SK-N-SH (cell line): ENCODE data around the gene HES6. TPM values are rescaled to one million over a fixed set of nuclear protein-coding genes. Genes with fewer than 3 reads are reported as not detected.

Experiments used
- CTCF ChIA-PET: fragments of 300-600, 350-600 bp; formaldehyde crosslinking; extraction: SDS; loops from one replicate; lab custom pipeline; 2021; lab: Yijun Ruan, JAX
- POLR2A ChIA-PET: fragments of 350-600 bp; sonication (Branson Sonifier 250); formaldehyde crosslinking; extraction: SDS; loops from one replicate; lab custom pipeline; 2020; ENCODE audit warnings: antibody characterized with exemption, inconsistent platforms; lab: Yijun Ruan, JAX
- DNase-seq: peaks from one replicate; pipeline ENCODE4 v3.0.0; 2012
- H2AFZ ChIP-seq: fragments of 200-600 bp; sonication (generic); 2 replicates; pipeline ENCODE4 v1.8.1; 2016; ENCODE audit warnings: antibody characterized with exemption, mild to moderate bottlenecking, low read depth
- H3F3A ChIP-seq: fragments of 200-600 bp; sonication (generic); replicated peaks from 2 replicates; pipeline ENCODE3; 2016; ENCODE audit warnings: antibody characterized with exemption, mild to moderate bottlenecking; ENCODE audit not compliant: insufficient read depth
- H3K27ac ChIP-seq, 2 experiments: fragments of 200-500 bp in 1 of 2; fragments of 200-600 bp in 1 of 2; sonication (Bioruptor generic) in 1 of 2; sonication (generic), shearing (Covaris generic) in 1 of 2; 2 replicates each; pipeline versions ENCODE4 v1.5.1 to v1.6.1; 2014 to 2016; ENCODE audit warnings: low read depth in 2 of 2, inconsistent platforms in 1 of 2, low read length in 1 of 2, mild to moderate bottlenecking in 1 of 2, mixed read lengths in 1 of 2
- H3K27me3 ChIP-seq: fragments of 200-600 bp; sonication (generic), shearing (Covaris generic); 2 replicates; pipeline ENCODE4 v1.6.1; 2016; ENCODE audit warnings: mixed run types; ENCODE audit not compliant: insufficient read depth
- H3K36me3 ChIP-seq, 2 experiments: fragments of 200-500 bp in 1 of 2; fragments of 200-600 bp in 1 of 2; sonication (Bioruptor generic) in 1 of 2; sonication (generic) in 1 of 2; replicated peaks in 1 of 2; 2 replicates each; pipeline versions ENCODE3 to v1.5.1; 2014 to 2016; ENCODE audit warnings: low read length in 1 of 2, mild to moderate bottlenecking in 1 of 2; ENCODE audit not compliant: insufficient read depth in 2 of 2, control insufficient read depth in 1 of 2
- H3K4me1 ChIP-seq, 2 experiments: fragments of 200-500 bp in 1 of 2; fragments of 200-600 bp in 1 of 2; sonication (Bioruptor generic) in 1 of 2; sonication (generic), shearing (Covaris generic) in 1 of 2; 2 replicates each; pipeline versions ENCODE4 v1.5.1 to v1.6.1; 2014 to 2016; ENCODE audit warnings: low read depth in 1 of 2, low read length in 1 of 2, mixed run types in 1 of 2; ENCODE audit not compliant: insufficient read depth in 2 of 2, control insufficient read depth in 1 of 2
- H3K4me2 ChIP-seq: fragments of 200-600 bp; sonication (generic), shearing (Covaris generic); 2 replicates; pipeline ENCODE4 v1.6.1; 2017; ENCODE audit warnings: mixed run types
- H3K4me3 ChIP-seq, 2 experiments: fragments of 200-500 bp in 1 of 2; fragments of 200-600 bp in 1 of 2; sonication (Bioruptor generic) in 1 of 2; sonication (generic), shearing (Covaris generic) in 1 of 2; 2 replicates each; pipeline versions ENCODE4 v1.5.1 to v1.8.1; 2014 to 2016; ENCODE audit warnings: low read depth in 2 of 2, inconsistent platforms in 1 of 2, low read length in 1 of 2, mild to moderate bottlenecking in 1 of 2, mixed read lengths in 1 of 2, moderate library complexity in 1 of 2
- H3K79me2 ChIP-seq: fragments of 200-600 bp; sonication (generic); 2 replicates; pipeline ENCODE4 v1.8.1; 2017; ENCODE audit warnings: mild to moderate bottlenecking; ENCODE audit not compliant: insufficient read depth
- H3K9ac ChIP-seq: fragments of 200-600 bp; sonication (generic); 2 replicates; pipeline ENCODE4 v1.6.1; 2017; ENCODE audit warnings: mixed run types
- H3K9me2 ChIP-seq: fragments of 200-600 bp; sonication (generic); 2 replicates; pipeline ENCODE4 v1.6.1; 2017; ENCODE audit warnings: mixed run types
- H3K9me3 ChIP-seq: fragments of 200-600 bp; sonication (generic); 2 replicates; pipeline ENCODE4 v1.6.1; 2017; ENCODE audit warnings: mixed run types, mild to moderate bottlenecking, moderate library complexity
- H4K20me1 ChIP-seq: fragments of 200-600 bp; sonication (generic); 2 replicates; pipeline ENCODE4 v1.6.1; 2017; ENCODE audit warnings: mild to moderate bottlenecking, mixed run types; ENCODE audit not compliant: insufficient read depth
- CHD2 ChIP-seq: fragments of 150-350 bp; IDR thresholded peaks from 2 replicates; pipeline ENCODE4 v1.6.1; 2018; ENCODE audit warnings: low read length; ENCODE audit not compliant: partially characterized antibody
- CTCF ChIP-seq: fragments of 200-600 bp; sonication (generic); IDR thresholded peaks from 2 replicates; pipeline ENCODE4 v1.6.1; 2017; ENCODE audit warnings: antibody characterized with exemption, mild to moderate bottlenecking, moderate library complexity
- EP300 ChIP-seq, 2 experiments: IDR thresholded peaks; 2 replicates each; pipeline versions ENCODE4 v1.4.0 to v1.6.1; 2012; ENCODE audit warnings: borderline replicate concordance in 1 of 2, low read depth in 1 of 2, low read length in 1 of 2
- EZH2phosphoT487 ChIP-seq: fragments of 200-600 bp; sonication (generic); IDR thresholded peaks from 2 replicates; pipeline ENCODE4 v1.6.1; 2017; ENCODE audit warnings: low read depth, mixed run types, mild to moderate bottlenecking, antibody characterized with exemption, moderate library complexity, borderline replicate concordance
- FOXM1 ChIP-seq: IDR thresholded peaks from 2 replicates; pipeline ENCODE4 v1.4.0; 2012; ENCODE audit warnings: low read depth, mild to moderate bottlenecking
- GATA2 ChIP-seq: sonication (generic); formaldehyde crosslinking; IDR thresholded peaks from 2 replicates; pipeline ENCODE4 v1.5.0; 2020; ENCODE audit warnings: mild to moderate bottlenecking, missing genetic modification reagents
- IRF3 ChIP-seq: fragments of 150-350 bp; IDR thresholded peaks from 2 replicates; pipeline ENCODE4 v1.6.1; 2016; ENCODE audit warnings: mild to moderate bottlenecking, low read depth, low read length
- JUND ChIP-seq: IDR thresholded peaks from 2 replicates; pipeline ENCODE4 v1.4.0; 2012
- MAX ChIP-seq: IDR thresholded peaks from 2 replicates; pipeline ENCODE4 v1.4.0; 2012; ENCODE audit warnings: low read depth
- NFIC ChIP-seq: IDR thresholded peaks from 2 replicates; pipeline ENCODE4 v1.4.0; 2012; ENCODE audit warnings: borderline replicate concordance
- RAD21 ChIP-seq: IDR thresholded peaks from 2 replicates; pipeline ENCODE4 v1.6.1; 2012; ENCODE audit warnings: mild to moderate bottlenecking, low read length
- RCOR1 ChIP-seq: fragments of 150-350 bp; IDR thresholded peaks from 2 replicates; pipeline ENCODE4 v1.6.1; 2017; ENCODE audit warnings: antibody characterized with exemption, low read length
- SMC3 ChIP-seq: IDR thresholded peaks from 2 replicates; pipeline ENCODE4 v1.6.1; 2012; ENCODE audit warnings: low read depth, low read length, improper control_type of control experiment
- TAF1 ChIP-seq: IDR thresholded peaks from 2 replicates; pipeline ENCODE4 v1.6.1; 2012; ENCODE audit warnings: low read depth, mild to moderate bottlenecking, low read length, moderate library complexity, borderline replicate concordance
- TCF12 ChIP-seq: IDR thresholded peaks from 2 replicates; pipeline ENCODE4 v1.4.0; 2012
- TEAD4 ChIP-seq: IDR thresholded peaks from 2 replicates; pipeline ENCODE4 v1.4.0; 2012; ENCODE audit warnings: mild to moderate bottlenecking, borderline replicate concordance; ENCODE audit not compliant: insufficient read depth
- WGBS: methylation state at CpG from one replicate; pipeline ENCODE4 v1.1.6; 2017; ENCODE audit warnings: low lambda C conversion rate; 5-methylcytosine and 5-hydroxymethylcytosine counted together
- polyA plus RNA-seq, 3 experiments: library from polyadenylated mRNA; depleted of rRNA; stranded (reverse); fragments of >200 nt; gene quantifications; 2 replicates each; pipeline ENCODE4 v1.2.3, GENCODE V29; 2012

The HES6 gene
- polyA plus RNA-seq, 1 of the 3 experiments (the other 2 are of a cell fraction), result 3.6 TPM

GRCh38 chr2:238282861-238283738, 43.3 kb upstream of the HES6 start:
- peaks cover 8 to 9% of the 10 kb centered on the region in 2 experiments; a peak in 3 of 4 replicates for H3K4me1 ChIP-seq
- H3K4me3 ChIP-seq, result no peak overlapping the region
- H3K9me3 ChIP-seq, result no peaks in the 10 kb centered on the region
- H3K27ac ChIP-seq, result no peak overlapping the region
- no peak overlapping the region for H2AFZ ChIP-seq
- WGBS, result 97% methylated on average over 12 of the region's 17 CpGs
- no peaks in the 10 kb centered on the region for H3K9me2 ChIP-seq
- H3K27me3 ChIP-seq, result no peaks in the 10 kb centered on the region
- no peak for TF ChIP-seq TCF12
- no peak for TF ChIP-seq FOXM1
- TF ChIP-seq NFIC, result no peak
- TF ChIP-seq JUND, result no peak
- TF ChIP-seq IRF3, result no peak
- TF ChIP-seq SMC3, result no peak
- TF ChIP-seq RAD21, result no peak
- TF ChIP-seq EZH2phosphoT487, result no peak
- no peak for TF ChIP-seq EP300 (IDR thresholded peaks at IDR 0.05; ENCODE audit: borderline replicate concordance in 1 of 2, low read depth in 1 of 2, low read length in 1 of 2)
- TF ChIP-seq TEAD4, result no peak
- no peak for TF ChIP-seq GATA2 (CRISPR knock-in tag)
- no peak for TF ChIP-seq TAF1
- TF ChIP-seq MAX, result no peak
- no peak for TF ChIP-seq RCOR1
- no peak for TF ChIP-seq CTCF
- no peak for TF ChIP-seq CHD2
- H3K4me2 ChIP-seq, result no peak overlapping the region
- H3K36me3 ChIP-seq, result no peaks in the 10 kb centered on the region
- peaks cover 15% of the 10 kb centered on the region; the same call in 1 of the 2 replicates for H4K20me1 ChIP-seq
- POLR2A ChIA-PET, result no interaction called here
- CTCF ChIA-PET, result interaction anchor here (1.2 to 5.7 kb wide), 3 partner anchors 19 to 27 kb away, joined by 3 to 28 read pairs (median 6); no protein-coding TSS in a partner anchor
- peaks cover 22% of the 10 kb centered on the region; the same call in 1 of the 2 replicates for H3K79me2 ChIP-seq
- DNase-seq, result no peak
- H3F3A ChIP-seq, result no peaks in the 10 kb centered on the region
- H3K9ac ChIP-seq, result no peak overlapping the region
